Lung (tissue), 12 donors: ENCODE data around the gene SLC12A2. TPM values are rescaled to one million over a fixed set of nuclear protein-coding genes. Genes with fewer than 3 reads are reported as not detected.

ENCODE experiments used
- ATAC-seq: fragments of 200-7000 bp; cut with Tn5 transposase; one replicate; pipeline ENCODE4 v1.9.1; 2020; ENCODE audit warnings: moderate number of reproducible peaks; ENCODE audit not compliant: insufficient read depth, low FRiP score
- DNase-seq, 3 donors: peaks; one replicate each; pipeline ENCODE4 v3.0.0-alpha.2; 2013 to 2017
- H3K27ac ChIP-seq, 2 donors: one replicate each; pipeline ENCODE4 v1.5.1; 2013; ENCODE audit warnings: mild to moderate bottlenecking in 2 of 2, moderate library complexity in 2 of 2, control low read depth in 1 of 2, inconsistent platforms in 1 of 2, low read depth in 1 of 2, low read length in 1 of 2
- H3K27me3 ChIP-seq, 3 donors: one replicate each; pipeline ENCODE4 v1.5.1; 2013; ENCODE audit warnings: low read length in 2 of 3; ENCODE audit not compliant: control insufficient read depth in 3 of 3, insufficient read depth in 3 of 3
- H3K36me3 ChIP-seq, 4 donors: one replicate each; pipeline ENCODE4 v1.5.1; 2013; ENCODE audit warnings: low read length in 4 of 4, mild to moderate bottlenecking in 1 of 4, moderate library complexity in 1 of 4; ENCODE audit not compliant: control insufficient read depth in 4 of 4, insufficient read depth in 4 of 4
- H3K4me1 ChIP-seq, 5 donors: one replicate each; pipeline ENCODE4 v1.5.1; 2013; ENCODE audit warnings: low read length in 5 of 5, mild to moderate bottlenecking in 2 of 5, moderate library complexity in 1 of 5; ENCODE audit not compliant: control insufficient read depth in 5 of 5, insufficient read depth in 5 of 5
- H3K4me3 ChIP-seq: one replicate; pipeline ENCODE4 v1.5.1; 2013; ENCODE audit warnings: mild to moderate bottlenecking, control low read depth, moderate library complexity
- H3K9ac ChIP-seq, 2 donors: one replicate each; pipeline ENCODE4 v1.5.1; 2013; ENCODE audit warnings: low read length in 2 of 2, control low read depth in 1 of 2; ENCODE audit not compliant: insufficient read depth in 1 of 2
- H3K9me3 ChIP-seq, 4 donors: one replicate each; pipeline ENCODE4 v1.5.1; 2013; ENCODE audit warnings: low read length in 3 of 4, mild to moderate bottlenecking in 1 of 4, moderate library complexity in 1 of 4; ENCODE audit not compliant: control insufficient read depth in 4 of 4, insufficient read depth in 3 of 4
- WGBS, 2 donors: extraction: QIAGEN DNeasy Blood & Tissue Kit; methylation state at CpG; one replicate each; pipeline ENCODE4 v1.1.7; 2013; 5-methylcytosine and 5-hydroxymethylcytosine counted together
- polyA plus RNA-seq, 2 donors: library from polyadenylated mRNA; stranded (reverse); fragments of 200-250 nt; gene quantifications; one replicate each; pipeline ENCODE4 v1.2.1, GENCODE V29; 2013
- total RNA-seq, 2 donors: library from RNA; depleted of rRNA in 1 of 2; stranded (reverse); fragments of >200 nt in 1 of 2; gene quantifications; one replicate each; pipeline ENCODE4 v1.2.1, GENCODE V29; 2014 to 2021
- TF ChIP-seq, protein P1 (sequence below): IDR thresholded peaks from 2 replicates; pipeline ENCODE4 v1.5.1; 2012; ENCODE audit warnings: mild to moderate bottlenecking; ENCODE audit errors: control extremely low read depth, extremely low read depth
- donor health status: control.
- donor health status: control.
- donor health status: Bipolar disorder and iron deficiency.
- donor health status: healthy.
- donor health status: DM: yes; HTN: yes; CAD: no.

Gene SLC12A2
- total and polyA plus RNA-seq, 4 donors: 2.8 to 87.1 (median 16.4) TPM

DNA sequence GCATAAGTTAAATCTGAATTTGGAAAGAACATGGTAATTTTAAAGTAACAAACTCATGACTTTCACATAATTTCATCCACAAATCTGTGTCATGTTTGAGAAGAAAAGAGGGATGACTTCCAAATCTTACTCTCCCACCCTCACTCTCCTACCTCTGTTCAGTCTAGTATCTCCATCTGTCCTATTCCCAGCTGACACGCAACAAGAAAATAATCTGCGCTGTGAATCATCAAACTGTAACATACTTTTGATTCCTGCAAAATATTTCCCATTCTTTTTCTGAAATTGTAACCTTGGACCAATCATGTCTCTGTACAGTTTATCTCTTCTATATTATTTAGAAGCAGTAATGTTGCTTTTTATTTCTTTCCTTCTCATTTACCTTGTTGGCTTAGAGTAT, 91.4 kb downstream of the SLC12A2 start:
- H3K4me3 ChIP-seq: no peak overlapping the region
- H3K36me3 ChIP-seq: peaks cover 3 to 7% (median 4%) of the 10 kb centered on the region in 4 donors
- no peak for DNase-seq
- H3K27me3 ChIP-seq: no peaks in the 10 kb centered on the region
- H3K4me1 ChIP-seq: no peaks in the 10 kb centered on the region
- no peaks in the 10 kb centered on the region for H3K9me3 ChIP-seq
- TF ChIP-seq, protein P1, sequence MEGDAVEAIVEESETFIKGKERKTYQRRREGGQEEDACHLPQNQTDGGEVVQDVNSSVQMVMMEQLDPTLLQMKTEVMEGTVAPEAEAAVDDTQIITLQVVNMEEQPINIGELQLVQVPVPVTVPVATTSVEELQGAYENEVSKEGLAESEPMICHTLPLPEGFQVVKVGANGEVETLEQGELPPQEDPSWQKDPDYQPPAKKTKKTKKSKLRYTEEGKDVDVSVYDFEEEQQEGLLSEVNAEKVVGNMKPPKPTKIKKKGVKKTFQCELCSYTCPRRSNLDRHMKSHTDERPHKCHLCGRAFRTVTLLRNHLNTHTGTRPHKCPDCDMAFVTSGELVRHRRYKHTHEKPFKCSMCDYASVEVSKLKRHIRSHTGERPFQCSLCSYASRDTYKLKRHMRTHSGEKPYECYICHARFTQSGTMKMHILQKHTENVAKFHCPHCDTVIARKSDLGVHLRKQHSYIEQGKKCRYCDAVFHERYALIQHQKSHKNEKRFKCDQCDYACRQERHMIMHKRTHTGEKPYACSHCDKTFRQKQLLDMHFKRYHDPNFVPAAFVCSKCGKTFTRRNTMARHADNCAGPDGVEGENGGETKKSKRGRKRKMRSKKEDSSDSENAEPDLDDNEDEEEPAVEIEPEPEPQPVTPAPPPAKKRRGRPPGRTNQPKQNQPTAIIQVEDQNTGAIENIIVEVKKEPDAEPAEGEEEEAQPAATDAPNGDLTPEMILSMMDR: no peak
- H3K9ac ChIP-seq: no peak overlapping the region
- no peak for ATAC-seq
- WGBS, 2 donors: 94 to 98% methylated on average over 2 of the region's 2 CpGs
- no peak overlapping the region for H3K27ac ChIP-seq

DNA sequence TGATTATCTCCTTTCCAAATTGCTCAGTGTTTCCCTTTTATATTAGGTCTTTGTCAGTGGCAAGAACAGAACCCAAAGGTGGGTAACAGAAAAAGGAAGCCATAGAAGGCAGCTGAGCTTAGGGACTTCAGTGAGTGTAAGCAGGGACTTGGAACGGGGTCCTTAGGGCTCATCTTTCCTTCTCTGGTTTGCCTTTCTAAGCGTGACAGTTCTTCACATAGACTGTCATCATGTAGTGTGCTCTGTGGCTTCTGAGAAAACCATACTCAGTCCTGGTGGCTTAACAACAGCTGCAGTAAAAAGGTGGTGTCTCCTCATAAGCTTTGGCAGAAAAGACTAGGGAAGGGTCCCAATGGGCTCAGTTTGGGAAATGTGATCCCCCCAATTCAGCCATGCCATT, 108.8 kb downstream of the SLC12A2 start:
- no peaks in the 10 kb centered on the region for H3K4me1 ChIP-seq
- H3K27ac ChIP-seq: no peak overlapping the region
- WGBS, 2 donors: 98 to 100% methylated on average over 2 of the region's 2 CpGs
- ATAC-seq: no peak
- no peak for DNase-seq
- TF ChIP-seq, protein P1: no peak
- no peak overlapping the region for H3K9ac ChIP-seq
- no peaks in the 10 kb centered on the region for H3K9me3 ChIP-seq
- H3K27me3 ChIP-seq: no peaks in the 10 kb centered on the region
- no peaks in the 10 kb centered on the region for H3K36me3 ChIP-seq
- no peak overlapping the region for H3K4me3 ChIP-seq

DNA sequence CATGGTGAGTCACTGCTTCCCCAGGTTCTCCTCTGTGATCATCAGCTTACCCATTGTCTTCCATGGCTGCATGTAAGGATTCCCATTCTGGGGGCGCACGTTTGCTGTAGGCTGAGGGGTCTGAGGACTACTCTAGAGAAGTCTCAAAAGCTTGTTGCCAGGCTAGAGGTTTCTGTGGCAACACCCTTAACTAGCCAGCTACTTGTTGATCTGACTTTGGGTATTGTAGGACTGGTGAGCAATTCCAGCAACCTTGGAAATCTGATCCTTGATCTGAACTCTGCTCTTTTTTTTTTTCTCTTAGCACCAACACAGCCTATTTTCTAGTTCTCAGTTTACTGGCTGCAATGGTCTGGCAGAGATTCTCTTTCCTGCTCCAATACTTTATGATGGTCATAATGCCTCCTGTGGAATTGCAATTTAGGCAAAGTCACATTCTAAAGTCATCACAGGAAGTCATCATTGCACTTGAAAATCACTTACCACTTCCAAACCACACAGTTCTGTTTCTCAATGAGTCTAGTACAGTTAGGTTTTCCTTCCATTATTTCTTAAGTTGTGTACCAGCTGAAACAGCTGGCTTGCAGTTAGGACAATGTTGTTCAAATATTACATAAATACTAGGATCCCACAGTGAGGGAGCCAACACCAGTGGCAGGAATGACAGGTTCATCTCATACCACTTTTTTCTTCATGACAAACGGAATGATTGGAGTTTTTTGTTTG, 110.3 kb downstream of the SLC12A2 start:
- ATAC-seq: no peak
- no peaks in the 10 kb centered on the region for H3K36me3 ChIP-seq
- no peak overlapping the region for H3K27ac ChIP-seq

More for the DNA sequence above, 110.3 kb downstream of the SLC12A2 start:
- no peak for DNase-seq
- TF ChIP-seq, protein P1: no peak
- Histone ChIP-seq H3K4me1 (no peaks in the 10 kb centered on the region), H3K9ac (no peak overlapping the region), H3K4me3 (no peak overlapping the region), H3K9me3 (no peaks in the 10 kb centered on the region), H3K27me3 (no peaks in the 10 kb centered on the region)
- 82 to 86% methylated on average over 3 of the region's 3 CpGs for WGBS, 2 donors
